ENCODE results near the gene MAP2.

MAP2 gene

DNA sequence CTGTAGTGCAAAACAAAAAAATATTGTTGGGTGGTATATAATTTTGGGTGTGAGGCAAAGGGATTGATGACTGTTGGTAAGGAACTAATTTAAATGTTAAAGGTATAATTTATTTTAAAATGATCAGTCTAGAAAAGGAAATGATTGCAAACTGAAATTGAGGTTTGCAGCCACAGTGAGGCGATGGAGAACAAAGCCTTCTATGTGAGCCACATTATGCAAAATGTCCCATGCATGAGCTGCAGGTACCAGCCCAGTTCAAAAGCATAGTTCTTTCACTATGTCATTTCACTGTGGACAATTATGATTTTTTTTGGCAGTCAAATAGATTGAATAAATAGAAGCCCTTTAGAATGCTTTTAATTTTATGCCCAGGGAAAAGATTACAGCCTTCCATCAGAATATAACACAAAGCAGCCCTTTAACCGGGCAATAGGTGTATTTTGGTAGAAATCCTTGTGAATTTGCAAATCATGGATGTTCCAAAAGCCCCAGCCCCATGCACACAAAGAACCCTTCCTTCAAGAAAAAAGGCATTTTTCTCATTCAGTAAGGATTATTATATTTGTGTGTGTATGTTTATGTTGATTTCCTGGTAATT is 1.7 kb downstream of the MAP2 start:
- DNase-seq (ENCODE audit: low read depth), result peak; percentile 16

- DNase-seq (ENCODE audit: low read depth), result no peak
Measured at GRCh38 chr2:209426432-209426831, 2.6 kb downstream of the MAP2 start.

DNA sequence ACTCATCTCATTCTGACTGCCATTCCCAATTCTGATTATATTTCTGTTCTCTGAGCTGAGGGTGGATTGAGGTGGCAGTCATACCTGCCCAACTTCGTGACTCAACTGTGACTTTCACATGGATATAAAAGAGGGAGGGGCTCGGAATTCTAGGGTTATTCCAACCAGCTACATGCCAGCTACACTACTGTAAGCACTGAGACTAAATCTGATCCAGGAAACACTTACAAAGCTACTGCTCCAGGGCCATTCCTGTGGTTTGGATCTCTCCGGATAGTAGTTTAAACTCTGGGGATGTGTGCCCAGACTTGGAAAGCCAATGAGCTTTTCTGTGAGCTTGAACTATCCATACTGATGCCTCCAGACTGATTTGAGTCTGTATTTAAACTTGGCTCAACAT is 7.9 kb downstream of the MAP2 start:
- peak; percentile 46 for DNase-seq (ENCODE audit: low read depth)

DNA sequence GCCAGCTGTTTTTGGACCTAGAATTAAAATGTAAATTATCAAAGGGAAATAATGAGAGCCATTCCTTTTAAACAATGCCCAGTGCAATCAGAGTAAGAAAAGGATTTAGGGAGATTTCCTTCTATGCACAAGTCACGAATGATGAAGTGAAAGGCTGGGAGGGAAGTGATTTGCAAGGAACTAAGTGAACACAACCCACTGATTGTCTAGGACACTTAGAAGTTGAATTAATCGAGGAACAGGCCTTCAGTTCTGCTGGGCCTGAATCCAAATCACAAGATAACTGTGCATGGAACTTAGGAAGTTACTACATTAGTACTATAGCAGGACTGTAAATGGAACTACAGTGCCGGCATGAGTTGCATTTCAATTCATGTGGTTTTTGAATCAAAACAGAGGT is 17.7 kb downstream of the MAP2 start:
- DNase-seq (ENCODE audit: low read depth), result no peak

DNA sequence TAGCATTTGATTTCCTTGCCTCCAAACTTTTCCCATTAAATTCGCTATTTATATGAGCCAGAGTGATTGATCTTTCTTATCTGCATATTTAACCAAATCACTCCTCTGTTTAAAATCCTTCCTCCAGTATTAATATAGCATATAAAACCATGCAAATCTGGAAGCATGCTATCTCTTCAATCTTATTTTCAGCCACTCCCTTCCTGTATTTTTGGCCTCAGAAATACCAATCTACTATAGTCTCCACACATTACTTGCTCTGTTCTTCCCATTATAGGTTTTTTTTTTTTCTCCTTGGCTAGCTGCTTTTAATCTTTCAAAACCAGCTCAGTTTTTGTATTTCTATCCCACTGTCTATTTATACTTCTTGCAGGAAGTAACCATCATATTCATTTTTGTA is 19.1 kb downstream of the MAP2 start:
- DNase-seq (ENCODE audit: low read depth), result no peak

DNA sequence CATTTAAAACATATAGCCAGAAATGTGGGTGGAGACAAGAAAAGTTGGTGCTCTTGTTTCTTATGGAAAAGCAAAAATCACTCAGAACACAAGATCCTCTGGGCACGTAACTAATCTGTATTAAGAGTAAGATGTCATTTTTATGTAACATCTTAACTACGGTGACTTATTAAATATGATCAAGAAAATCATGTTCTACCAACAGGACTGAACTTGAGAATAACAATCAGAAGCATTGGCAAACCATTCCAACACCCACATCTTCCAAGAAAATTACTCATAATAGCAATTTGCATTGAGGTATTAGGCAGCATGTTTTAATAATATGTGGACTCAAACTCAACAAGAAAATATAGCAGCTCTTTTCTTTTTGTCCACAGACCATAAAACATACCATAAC is 21.6 kb downstream of the MAP2 start:
- no peak for DNase-seq (ENCODE audit: low read depth)

DNA sequence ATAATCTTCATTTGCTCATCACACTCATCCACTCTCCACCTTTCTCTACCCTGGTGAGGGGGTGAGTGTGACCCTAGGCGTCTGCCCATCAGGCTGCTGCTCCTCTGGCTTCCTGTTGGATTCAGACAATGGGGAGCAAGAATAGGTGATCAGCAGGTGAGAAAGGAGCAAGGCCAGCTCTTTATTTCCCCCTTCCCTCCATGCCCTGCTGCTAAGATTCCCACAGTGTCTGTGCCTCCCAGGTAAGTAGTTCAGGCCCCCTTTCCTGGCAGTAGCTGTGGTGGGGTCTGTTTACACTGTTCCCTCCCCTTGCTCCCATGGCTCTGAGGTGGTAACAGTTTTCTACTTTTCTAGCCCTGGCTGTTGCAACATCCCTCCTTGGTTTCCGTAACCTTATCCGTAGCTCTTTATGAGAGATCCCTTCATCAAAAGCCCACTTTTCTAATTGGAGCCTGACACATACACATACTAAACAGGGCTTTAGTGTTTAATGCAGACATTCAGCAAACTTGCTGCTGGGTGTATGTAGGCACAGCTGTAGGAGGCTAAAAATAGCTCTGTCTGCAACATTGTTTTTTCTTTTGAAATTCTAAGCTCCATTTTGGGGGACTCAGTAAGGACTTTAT is 27.5 kb downstream of the MAP2 start:
- no peak for DNase-seq (ENCODE audit: low read depth)

DNA sequence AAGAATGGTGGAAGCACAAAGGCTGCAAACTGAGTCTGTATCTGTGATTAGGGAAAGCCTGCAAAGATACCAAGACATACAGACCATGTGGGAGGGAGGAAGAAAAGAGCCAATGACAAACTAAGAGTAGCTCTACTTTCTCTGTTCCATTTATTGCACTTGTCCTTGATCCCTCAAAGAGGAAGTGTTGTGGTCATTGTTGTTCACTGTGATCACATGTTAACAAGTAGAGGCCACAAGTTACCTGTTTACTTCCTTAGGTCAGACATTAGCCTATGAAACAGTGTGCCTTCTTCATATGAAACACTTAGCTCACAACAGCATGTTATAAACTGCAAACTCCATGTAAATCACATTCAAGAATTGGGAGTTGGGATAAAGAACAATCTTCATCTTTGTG is 32.6 kb downstream of the MAP2 start:
- no peak for DNase-seq (ENCODE audit: low read depth)

- DNase-seq (ENCODE audit: low read depth), result no peak
Measured at GRCh38 chr2:209458008-209458979, 34.4 kb downstream of the MAP2 start.

DNA sequence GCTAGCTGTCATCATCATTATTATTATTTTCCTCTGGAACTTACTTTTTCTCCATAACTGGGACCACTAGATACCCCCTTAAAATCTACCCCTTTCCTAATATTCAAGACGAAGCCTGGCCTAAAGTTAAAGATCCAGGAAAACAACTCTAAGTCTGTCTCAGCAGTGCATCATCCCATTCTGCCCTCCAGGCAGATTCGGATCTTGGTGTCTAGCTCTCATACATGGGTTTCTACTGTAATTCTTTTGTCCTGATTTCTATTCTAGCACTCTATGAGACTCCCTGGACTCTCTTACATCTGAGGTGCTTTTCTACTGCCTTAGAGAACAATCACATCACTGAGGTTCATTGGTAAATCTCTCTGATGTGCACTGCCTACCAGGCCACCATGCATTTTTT is 35.5 kb downstream of the MAP2 start:
- DNase-seq (ENCODE audit: low read depth), result no peak

DNA sequence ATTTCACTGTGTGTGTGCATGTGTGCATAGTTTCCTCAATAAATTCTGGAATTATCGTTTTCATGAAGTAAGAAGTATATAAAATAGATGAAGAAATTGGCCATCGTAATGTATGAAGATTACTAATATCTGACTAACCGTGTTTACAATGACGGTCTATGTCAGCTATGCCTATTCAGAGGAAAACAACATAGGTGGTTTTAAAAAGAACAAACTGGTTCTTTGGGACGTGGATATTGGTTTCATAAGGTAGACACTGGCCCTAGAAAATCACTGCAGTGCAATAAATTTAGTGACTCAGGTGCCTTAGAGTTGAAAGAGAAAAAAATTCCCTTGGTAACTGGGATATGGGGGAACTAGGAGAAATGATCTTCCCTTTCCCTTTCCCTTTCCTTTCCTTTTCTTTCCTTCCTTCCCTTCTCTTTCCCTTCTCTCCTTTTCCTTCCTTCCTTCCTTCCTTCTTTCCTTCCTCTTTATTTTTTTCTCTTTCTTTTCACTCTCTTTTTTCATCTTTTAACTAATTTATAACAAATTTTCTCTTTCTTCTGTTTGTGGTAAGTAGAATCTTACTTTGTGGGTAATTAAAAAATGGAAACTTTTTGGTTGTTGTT is 36.4 kb downstream of the MAP2 start:
- no peak for DNase-seq (ENCODE audit: low read depth)

- no peak for DNase-seq (ENCODE audit: low read depth)
Measured at GRCh38 chr2:209463226-209463625, 39.4 kb downstream of the MAP2 start.

DNA sequence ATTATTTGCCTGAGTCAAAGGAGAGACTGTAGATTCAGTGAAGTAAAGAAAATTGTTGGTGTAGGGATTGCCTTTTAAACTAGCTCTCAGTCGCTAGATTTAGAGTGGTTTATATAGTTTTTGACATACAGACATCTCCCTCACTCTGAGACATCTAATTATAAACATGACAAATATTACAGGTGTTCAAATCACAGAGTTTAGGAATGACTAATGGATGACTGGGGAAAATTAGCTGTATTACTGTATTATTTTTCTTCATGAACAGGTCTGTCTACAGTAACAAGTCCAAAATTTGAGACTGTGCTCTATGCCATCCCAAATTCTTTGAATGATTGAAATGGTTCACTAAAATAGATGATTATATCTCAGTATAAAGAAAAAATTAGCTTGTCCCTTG is 40.0 kb downstream of the MAP2 start:
- no peak for DNase-seq (ENCODE audit: low read depth)

DNA sequence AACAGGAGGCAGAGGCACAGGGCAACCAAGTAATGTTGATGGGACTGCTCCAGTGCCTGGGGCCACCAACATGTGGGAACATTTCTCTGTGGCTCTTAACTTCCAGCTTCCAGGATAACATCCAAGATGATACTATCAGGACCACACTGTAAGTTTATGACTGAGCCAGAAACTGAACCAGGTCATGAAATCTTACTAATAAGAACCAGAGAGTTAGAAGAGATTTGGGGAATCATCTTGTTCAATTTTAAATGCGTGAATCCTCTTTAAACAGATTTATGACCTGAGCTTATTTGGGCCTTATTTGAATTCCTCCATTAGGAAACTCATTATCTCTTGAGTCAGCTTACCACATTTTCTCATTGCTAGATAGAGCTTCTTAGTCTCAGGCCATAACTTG is 45.0 kb downstream of the MAP2 start:
- peak; percentile 43 for DNase-seq (ENCODE audit: low read depth)

DNA sequence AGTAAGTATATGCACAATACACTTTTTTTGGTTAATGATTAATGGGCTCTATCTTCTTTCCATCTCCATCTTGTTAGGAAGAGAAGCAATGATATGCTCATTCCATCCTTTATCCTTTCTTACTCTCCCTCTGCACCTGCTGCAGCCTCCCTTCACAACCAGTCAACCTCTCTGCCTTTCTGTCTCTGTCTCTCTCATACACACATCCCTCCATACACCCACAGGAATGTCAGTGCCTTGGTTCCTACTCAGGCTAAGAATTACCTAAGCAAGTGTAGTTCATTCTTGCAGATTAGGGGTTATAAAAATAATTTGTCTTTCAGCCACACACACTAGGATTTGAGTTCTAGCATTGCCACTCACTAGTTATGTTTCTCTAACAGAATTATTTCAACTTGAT is 45.6 kb downstream of the MAP2 start:
- DNase-seq (ENCODE audit: low read depth), result no peak

DNA sequence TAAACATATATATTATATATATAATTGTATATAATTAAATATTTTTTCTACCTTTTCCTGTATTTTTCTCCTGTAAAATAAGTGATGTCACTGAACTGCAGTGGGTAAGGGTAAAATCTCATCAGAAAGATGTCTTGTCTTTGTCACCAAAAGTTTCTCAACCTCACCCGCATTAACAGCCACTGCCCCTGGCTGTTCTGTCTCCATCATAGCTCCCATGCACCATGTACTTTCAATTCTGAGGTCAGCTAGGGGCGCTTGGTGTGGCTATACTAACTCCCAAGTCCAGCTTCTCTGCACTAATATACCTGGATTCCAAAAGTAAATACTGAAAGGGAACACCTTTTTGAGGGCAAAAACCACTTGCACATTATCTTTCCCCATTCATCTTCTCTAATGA is 46.6 kb downstream of the MAP2 start:
- no peak for DNase-seq (ENCODE audit: low read depth)

DNA sequence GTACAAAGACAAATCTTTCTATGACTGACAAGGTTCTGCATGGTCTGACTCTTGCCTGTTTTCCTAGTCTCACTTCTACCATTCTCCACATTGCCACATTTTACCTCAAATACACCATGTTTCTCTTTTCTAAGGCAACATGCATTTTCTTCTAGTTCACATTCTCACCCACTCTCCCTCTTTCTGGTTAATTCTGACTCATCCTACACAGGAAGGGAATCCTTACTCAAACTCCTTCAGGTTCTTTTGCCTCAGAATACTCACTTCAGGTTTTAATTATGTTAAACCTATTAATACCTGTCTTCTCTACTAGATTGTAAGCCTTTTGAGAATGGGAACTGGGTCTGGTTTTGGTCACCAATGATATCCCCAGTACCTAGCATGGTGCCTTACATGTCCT is 47.2 kb downstream of the MAP2 start:
- DNase-seq (ENCODE audit: low read depth), result no peak

- DNase-seq (ENCODE audit: low read depth), result peak; percentile 34
Measured at GRCh38 chr2:209472112-209472832, 48.4 kb downstream of the MAP2 start.

- DNase-seq (ENCODE audit: low read depth), result no peak
Measured at GRCh38 chr2:209472871-209473270, 49.0 kb downstream of the MAP2 start.

DNA sequence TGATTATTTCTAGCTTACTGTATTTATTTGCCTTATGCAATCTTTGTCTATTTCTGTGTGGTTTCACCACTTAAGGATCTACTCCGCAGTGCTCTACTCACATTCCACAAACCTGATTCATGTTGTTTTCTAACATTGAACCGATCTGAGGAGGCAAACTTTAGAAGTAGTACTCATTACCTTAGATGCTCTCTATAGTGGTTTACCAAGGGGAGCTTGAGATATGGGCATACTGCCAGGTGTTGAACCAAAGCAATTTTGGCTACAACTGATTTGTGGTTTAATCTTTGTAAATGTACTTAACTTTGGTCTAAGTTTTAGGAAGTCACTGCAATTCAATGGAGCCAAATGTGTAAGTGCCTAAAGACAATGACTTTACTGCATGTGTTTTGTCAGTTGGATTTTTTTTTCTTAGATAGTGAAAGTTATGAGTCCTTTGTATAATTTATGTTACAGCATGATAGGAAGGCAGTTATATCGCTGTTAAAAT is 50.1 kb downstream of the MAP2 start:
- DNase-seq (ENCODE audit: low read depth), result peak; percentile 74

DNA sequence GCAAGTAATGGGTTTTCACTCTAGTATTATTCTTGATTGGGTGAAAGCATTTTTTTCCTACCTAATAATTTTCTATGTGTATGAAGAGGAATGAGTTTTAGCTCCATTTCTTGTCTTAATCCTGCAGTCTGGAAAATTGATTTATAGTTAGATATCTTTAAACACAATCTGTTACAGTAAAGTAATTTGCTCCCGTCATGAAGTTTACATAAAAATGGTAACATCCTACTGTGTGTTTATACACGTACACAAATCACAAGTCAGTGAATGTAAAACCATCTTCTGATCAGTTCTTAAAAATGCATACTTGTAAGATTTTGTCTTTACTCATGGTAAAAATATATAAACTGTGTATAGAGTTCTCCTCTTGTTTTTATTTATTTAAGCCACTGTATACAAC is 51.1 kb downstream of the MAP2 start:
- no peak for DNase-seq (ENCODE audit: low read depth)
